Cardiac septum (tissue), 1 donor: ENCODE data around the gene MAP1B. TPM values are rescaled to one million over a fixed set of nuclear protein-coding genes. Genes with fewer than 3 reads are reported as not detected.

Source experiments
- DNase-seq: peaks from one replicate; pipeline ENCODE4 v3.0.0-alpha.2; 2020; ENCODE audit warnings: low spot score
- intact Hi-C: fragments of 100-400 bp; cut with DNase I; formaldehyde crosslinking; loops from one replicate; pipeline ENCODE4 v1.14.0; 2022
- total RNA-seq: library from RNA; stranded (reverse); fragmentation: NEBNext Ultra II Directional; extraction: Animal tissue kit (Norgen Biotek cat#: 25700); gene quantifications from one replicate; pipeline ENCODE4 v1.2.1, GENCODE V29; 2021
- donor health status: DM: no; HTN: no; CAD: no.

MAP1B gene
- total RNA-seq, 1 donor from 2014 or later, result 217 TPM

- intact Hi-C loops, result no loop called here
- DNase-seq, result no peak
Observed at GRCh38 chr5:72206994-72207393, 99.7 kb downstream of the MAP1B start.

- intact Hi-C loops, result no loop called here
- no peak for DNase-seq
Observed at GRCh38 chr5:72208324-72208926, 101.2 kb downstream of the MAP1B start.

GRCh38 chr5:72209147-72210115, 102.2 kb downstream of the MAP1B start:
- no peak for DNase-seq
- intact Hi-C loops, result no loop called here

- intact Hi-C loops, result no loop called here
- no peak for DNase-seq
Observed at GRCh38 chr5:72210888-72211678, 103.8 kb downstream of the MAP1B start.

- DNase-seq, result no peak
- intact Hi-C loops, result no loop called here
Observed at GRCh38 chr5:72212171-72212570, 104.9 kb downstream of the MAP1B start.

- intact Hi-C loops, result no loop called here
- no peak for DNase-seq
Observed at GRCh38 chr5:72213482-72213881, 106.2 kb downstream of the MAP1B start.

GRCh38 chr5:72214168-72214567, 106.9 kb downstream of the MAP1B start:
- intact Hi-C loops, result no loop called here
- no peak for DNase-seq

GRCh38 chr5:72216756-72217155, 109.5 kb downstream of the MAP1B start:
- no peak for DNase-seq
- intact Hi-C loops, result no loop called here

GRCh38 chr5:72221099-72221498, 113.8 kb downstream of the MAP1B start:
- intact Hi-C loops, result no loop called here
- no peak for DNase-seq

- no peak for DNase-seq
- intact Hi-C loops, result no loop called here
Observed at GRCh38 chr5:72221541-72221940, 114.3 kb downstream of the MAP1B start.

- no peak for DNase-seq
- intact Hi-C loops, result no loop called here
Observed at GRCh38 chr5:72222521-72222920, 115.2 kb downstream of the MAP1B start.

- intact Hi-C loops, result no loop called here
- DNase-seq, result no peak
Observed at GRCh38 chr5:72223371-72223770, 116.1 kb downstream of the MAP1B start.

- DNase-seq, result no peak
- intact Hi-C loops, result no loop called here
Observed at GRCh38 chr5:72224946-72225463, 117.7 kb downstream of the MAP1B start.

- no peak for DNase-seq
- intact Hi-C loops, result no loop called here
Observed at GRCh38 chr5:72225741-72226140, 118.5 kb downstream of the MAP1B start.

GRCh38 chr5:72226950-72227349, 119.7 kb downstream of the MAP1B start:
- DNase-seq, result no peak
- intact Hi-C loops, result no loop called here

- intact Hi-C loops, result no loop called here
- DNase-seq, result no peak
Observed at GRCh38 chr5:72228960-72229359, 121.7 kb downstream of the MAP1B start.

GRCh38 chr5:72231991-72232703, 124.9 kb downstream of the MAP1B start:
- intact Hi-C loops, result loop anchor here (5.0 kb wide), 1 partner anchor 90 kb away; no protein-coding TSS in a partner anchor

GRCh38 chr5:72232838-72233237, 125.6 kb downstream of the MAP1B start:
- no peak for DNase-seq
- intact Hi-C loops, result loop anchor here (5.0 kb wide), 1 partner anchor 91 kb away; no protein-coding TSS in a partner anchor

More at GRCh38 chr5:72231991-72232703, 124.9 kb downstream of the MAP1B start:
- DNase-seq, result no peak

- intact Hi-C loops, result loop anchor here (5.0 kb wide), 1 partner anchor 92 kb away; no protein-coding TSS in a partner anchor
- DNase-seq, result no peak
Observed at GRCh38 chr5:72233835-72234234, 126.6 kb downstream of the MAP1B start.
